ENCODE measurements around the gene F2RL2. TPM values are rescaled to one million over a fixed set of nuclear protein-coding genes. Genes with fewer than 3 reads are reported as not detected.

The F2RL2 gene
- total and polyA plus RNA-seq, 10 donors = 0.04 to 1.5 (median 0.25) TPM; not detected in 1

DNA sequence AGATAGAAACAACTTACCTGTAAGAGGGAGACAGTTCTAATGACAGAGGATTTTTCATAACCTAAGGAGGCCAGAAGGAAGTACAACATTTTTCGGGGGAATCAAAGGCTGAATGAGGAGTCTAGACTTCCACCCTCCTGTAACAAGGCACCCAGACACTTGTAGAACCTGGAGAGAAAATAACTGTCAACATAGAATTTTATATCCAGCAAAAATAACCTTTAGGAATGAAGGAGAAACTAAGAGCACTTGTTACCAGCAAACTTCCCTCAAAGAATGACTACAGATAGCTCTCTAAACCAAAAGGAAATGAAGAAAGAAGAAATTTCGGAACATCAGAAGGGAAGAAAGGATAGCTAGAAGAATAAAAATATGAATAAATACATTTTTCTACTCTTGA lies 25.9 kb upstream of the F2RL2 start:
- no peak overlapping the region for H3K4me3 ChIP-seq
- H3K27ac ChIP-seq = no peak overlapping the region
- TF ChIP-seq, protein P1, sequence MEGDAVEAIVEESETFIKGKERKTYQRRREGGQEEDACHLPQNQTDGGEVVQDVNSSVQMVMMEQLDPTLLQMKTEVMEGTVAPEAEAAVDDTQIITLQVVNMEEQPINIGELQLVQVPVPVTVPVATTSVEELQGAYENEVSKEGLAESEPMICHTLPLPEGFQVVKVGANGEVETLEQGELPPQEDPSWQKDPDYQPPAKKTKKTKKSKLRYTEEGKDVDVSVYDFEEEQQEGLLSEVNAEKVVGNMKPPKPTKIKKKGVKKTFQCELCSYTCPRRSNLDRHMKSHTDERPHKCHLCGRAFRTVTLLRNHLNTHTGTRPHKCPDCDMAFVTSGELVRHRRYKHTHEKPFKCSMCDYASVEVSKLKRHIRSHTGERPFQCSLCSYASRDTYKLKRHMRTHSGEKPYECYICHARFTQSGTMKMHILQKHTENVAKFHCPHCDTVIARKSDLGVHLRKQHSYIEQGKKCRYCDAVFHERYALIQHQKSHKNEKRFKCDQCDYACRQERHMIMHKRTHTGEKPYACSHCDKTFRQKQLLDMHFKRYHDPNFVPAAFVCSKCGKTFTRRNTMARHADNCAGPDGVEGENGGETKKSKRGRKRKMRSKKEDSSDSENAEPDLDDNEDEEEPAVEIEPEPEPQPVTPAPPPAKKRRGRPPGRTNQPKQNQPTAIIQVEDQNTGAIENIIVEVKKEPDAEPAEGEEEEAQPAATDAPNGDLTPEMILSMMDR (IDR thresholded peaks at IDR 0.05 in 8 of 11, conservative IDR thresholded peaks at IDR 0.05 in 3 of 11) = no peak
- H3K4me1 ChIP-seq = no peaks in the 10 kb centered on the region
- peaks cover 0 to 27% (median 22%) of the 10 kb centered on the region in 8 donors for H3K9me3 ChIP-seq
- H3K36me3 ChIP-seq = peaks cover 0 to 70% (median 3%) of the 10 kb centered on the region in 6 donors
- intact Hi-C loops (cut with DNase I; ENCODE audit: low total_unique reads) = no loop called here
- no peak for DNase-seq
- WGBS, 5 donors = 77 to 92% (median 87%) methylated on average over 2 of the region's 2 CpGs
- H3K27me3 ChIP-seq (replicated peaks in 1 of 7) = no peaks in the 10 kb centered on the region

DNA sequence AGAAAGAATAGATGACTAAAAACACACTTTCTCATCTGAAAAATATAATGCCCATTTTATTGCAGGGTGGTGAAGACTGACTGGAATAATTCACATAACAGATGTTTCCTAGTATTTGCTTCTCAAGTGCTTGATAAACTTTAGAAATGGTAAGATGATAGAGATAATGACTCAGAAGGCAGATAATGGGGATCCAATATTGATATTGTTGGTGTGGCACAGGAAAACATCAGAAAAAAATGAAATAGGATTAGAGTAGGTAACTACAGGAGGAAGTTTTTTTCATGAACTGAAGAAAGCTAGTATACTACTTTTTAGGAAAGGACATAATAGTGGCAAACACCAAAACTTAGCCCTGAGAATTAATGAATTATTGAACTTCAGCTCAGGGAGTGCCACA lies 20.2 kb upstream of the F2RL2 start:
- peaks cover 0 to 32% (median 9%) of the 10 kb centered on the region in 6 donors for H3K4me1 ChIP-seq
- TF ChIP-seq POLR2AphosphoS5 (IDR thresholded peaks at IDR 0.05) (no peak), POLR2A (IDR thresholded peaks at IDR 0.05) (no peak)
- TF ChIP-seq, protein P1 (IDR thresholded peaks at IDR 0.05 in 8 of 11, conservative IDR thresholded peaks at IDR 0.05 in 3 of 11) = no peak
- DNase-seq = no peak
- no peak overlapping the region for H3K4me3 ChIP-seq
- H3K9me3 ChIP-seq = peaks cover 0 to 9% (median 5%) of the 10 kb centered on the region in 8 donors
- intact Hi-C loops (cut with DNase I; ENCODE audit: low total_unique reads) = no loop called here
- no peaks in the 10 kb centered on the region for H3K27me3 ChIP-seq (replicated peaks in 1 of 7)
- H3K36me3 ChIP-seq = peaks cover 0 to 68% (median 7%) of the 10 kb centered on the region in 6 donors
- no peak overlapping the region for H3K27ac ChIP-seq

DNA sequence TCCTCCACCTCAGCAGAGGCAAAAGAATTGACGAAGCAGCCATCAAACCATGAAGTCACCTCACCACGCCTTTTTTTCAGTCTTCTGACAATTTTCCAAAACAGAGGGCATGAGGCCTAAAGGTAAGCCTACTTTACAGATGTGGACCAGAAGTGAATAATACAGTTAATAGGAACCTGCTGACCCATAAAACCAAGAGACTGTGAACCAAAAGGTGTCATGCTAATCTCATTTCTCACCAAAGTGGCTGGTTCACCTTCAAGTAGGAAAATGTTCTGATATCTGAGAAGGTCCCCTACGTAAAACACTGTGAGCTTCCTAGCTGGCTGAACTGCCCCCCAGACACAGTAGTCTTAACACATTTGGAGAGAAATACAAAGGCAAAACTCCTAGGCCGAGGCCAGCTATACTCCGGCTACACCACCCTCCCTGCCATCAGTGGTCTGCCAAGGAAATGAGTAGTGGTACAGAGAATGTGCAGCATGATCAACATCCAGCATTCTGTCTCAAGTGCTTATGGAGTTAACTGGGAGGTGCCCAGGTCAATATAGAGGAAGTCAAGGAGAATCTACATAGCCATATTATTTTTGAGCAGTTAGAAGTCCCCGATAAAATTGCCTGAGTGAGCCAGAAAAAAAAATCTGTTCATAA lies 19.3 kb upstream of the F2RL2 start:
- peaks cover 0 to 41% (median 13%) of the 10 kb centered on the region in 6 donors for H3K4me1 ChIP-seq
- no peak overlapping the region for H3K4me3 ChIP-seq
- H3K27ac ChIP-seq = no peak overlapping the region
- H3K9me3 ChIP-seq = no peaks in the 10 kb centered on the region
- TF ChIP-seq, protein P1 (IDR thresholded peaks at IDR 0.05 in 8 of 11, conservative IDR thresholded peaks at IDR 0.05 in 3 of 11) = no peak
- TF ChIP-seq POLR2AphosphoS5 (IDR thresholded peaks at IDR 0.05) (no peak), POLR2A (IDR thresholded peaks at IDR 0.05) (no peak)
- no peak for DNase-seq
- no peaks in the 10 kb centered on the region for H3K27me3 ChIP-seq (replicated peaks in 1 of 7)
- peaks cover 0 to 66% (median 8%) of the 10 kb centered on the region in 6 donors for H3K36me3 ChIP-seq
- WGBS, 5 donors = 82 to 92% (median 91%) methylated on average over 6 of the region's 6 CpGs
- intact Hi-C loops (cut with DNase I; ENCODE audit: low total_unique reads) = no loop called here

DNA sequence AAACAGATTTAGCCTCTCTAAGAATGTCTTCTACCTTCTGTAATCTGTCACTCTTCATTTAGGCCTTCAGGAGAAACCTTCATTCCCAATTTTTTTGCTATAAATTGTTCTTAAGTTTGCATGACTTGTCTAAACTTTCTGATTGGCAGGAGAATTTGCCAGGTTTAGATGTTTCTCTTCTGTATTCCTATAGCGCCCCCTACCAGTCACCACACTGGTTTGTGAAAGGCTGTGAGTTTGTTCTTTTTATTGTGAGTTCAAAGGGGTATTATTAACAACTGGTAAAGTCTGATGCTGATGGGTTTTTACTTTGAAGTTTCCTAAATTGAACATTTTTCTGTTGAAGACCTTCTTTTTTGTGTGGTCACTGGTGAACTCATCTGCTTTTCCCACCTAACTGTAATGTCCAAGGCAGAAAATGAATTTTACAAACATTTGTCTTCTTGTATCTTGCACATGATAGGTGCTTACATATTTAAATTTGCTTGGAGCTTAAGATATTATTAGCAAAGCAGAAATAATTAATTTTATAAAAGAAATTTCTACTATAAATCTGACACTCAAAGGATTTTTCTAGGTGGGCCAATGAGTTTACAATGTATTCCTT lies 18.4 kb upstream of the F2RL2 start:
- H3K27ac ChIP-seq = no peak overlapping the region
- H3K36me3 ChIP-seq = peaks cover 0 to 69% (median 8%) of the 10 kb centered on the region in 6 donors
- DNase-seq = no peak
- intact Hi-C loops (cut with DNase I; ENCODE audit: low total_unique reads) = no loop called here
- WGBS, 5 donors = 3 to 18% (median 16%) methylated on average over 1 of the region's 1 CpG
- H3K4me3 ChIP-seq = no peak overlapping the region
- H3K9me3 ChIP-seq = no peaks in the 10 kb centered on the region
- H3K4me1 ChIP-seq = peaks cover 0 to 42% (median 13%) of the 10 kb centered on the region in 6 donors
- TF ChIP-seq POLR2A (IDR thresholded peaks at IDR 0.05) = no peak
- TF ChIP-seq, protein P1 (IDR thresholded peaks at IDR 0.05 in 8 of 11, conservative IDR thresholded peaks at IDR 0.05 in 3 of 11) = peak; percentile 29 to 78 (median 65)
- TF ChIP-seq POLR2AphosphoS5 (IDR thresholded peaks at IDR 0.05) = no peak
- H3K27me3 ChIP-seq (replicated peaks in 1 of 7) = no peaks in the 10 kb centered on the region

Measured in spleen (tissue), 11 donors.